H1 (cell line): ENCODE data around the gene DEK. TPM values are rescaled to one million over a fixed set of nuclear protein-coding genes. Genes with fewer than 3 reads are reported as not detected.

Source experiments
- CTCF ChIA-PET: fragments of 300-600 bp; sonication (Branson Sonifier 250); formaldehyde crosslinking; loops from one replicate; lab custom pipeline; 2021; ENCODE audit not compliant: partially characterized antibody; lab: Charles Lee
- POLR2A ChIA-PET: fragments of 300-600 bp; sonication (Branson Sonifier 250); formaldehyde crosslinking; loops from one replicate; lab custom pipeline; 2021; ENCODE audit warnings: inconsistent platforms; ENCODE audit not compliant: partially characterized antibody; lab: Charles Lee
- DNase-seq, 2 experiments: peaks; one replicate each; pipeline versions ENCODE4 v3.0.0 to v3.0.0-alpha.2; 2010 to 2022; ENCODE audit warnings: low spot score in 2 of 2, low read depth in 1 of 2, mixed read lengths in 1 of 2
- FAIRE-seq: peaks from 2 replicates; lab custom pipeline; 2011; peaks lifted over from hg19 to GRCh38; lab: Jason Lieb, UNC
- H2AFZ ChIP-seq: 2 replicates; pipeline ENCODE4 v1.8.1; 2012; ENCODE audit warnings: low read length, inconsistent platforms
- H2AK5ac ChIP-seq: 2 replicates; pipeline ENCODE4 v1.6.1; 2013; ENCODE audit warnings: low read depth, low read length
- H2BK120ac ChIP-seq: replicated peaks from 2 replicates; pipeline ENCODE3; 2013; ENCODE audit warnings: low read depth, low read length, inconsistent platforms
- H2BK12ac ChIP-seq: 2 replicates; pipeline ENCODE4 v1.6.1; 2013; ENCODE audit warnings: low read depth, low read length
- H2BK15ac ChIP-seq: 2 replicates; pipeline ENCODE4 v1.6.1; 2013; ENCODE audit warnings: low read length
- H2BK20ac ChIP-seq: 2 replicates; pipeline ENCODE4 v1.6.1; 2013; ENCODE audit warnings: low read length
- H2BK5ac ChIP-seq: 2 replicates; pipeline ENCODE4 v1.6.1; 2013; ENCODE audit warnings: low read depth, low read length
- H3K14ac ChIP-seq: 2 replicates; pipeline ENCODE4 v1.6.1; 2013; ENCODE audit warnings: inconsistent platforms; ENCODE audit not compliant: insufficient read length
- H3K18ac ChIP-seq: 2 replicates; pipeline ENCODE4 v1.6.1; 2013; ENCODE audit warnings: low read length; ENCODE audit errors: extremely low read depth
- H3K23ac ChIP-seq: 2 replicates; pipeline ENCODE4 v1.6.1; 2013; ENCODE audit warnings: inconsistent platforms; ENCODE audit not compliant: insufficient read length
- H3K23me2 ChIP-seq: 2 replicates; pipeline ENCODE4 v1.6.1; 2013; ENCODE audit warnings: low read depth, low read length
- H3K27ac ChIP-seq: 2 replicates; pipeline ENCODE4 v1.6.1; 2011; ENCODE audit warnings: low read depth, low read length, inconsistent platforms
- H3K27me3 ChIP-seq, 4 experiments: replicated peaks in 1 of 4; 1 replicate in 1 of 4; 2 replicates in 3 of 4; pipeline versions ENCODE4 v1.6.1 to v1.8.1; 2011 to 2013; ENCODE audit warnings: low read length in 3 of 4, mild to moderate bottlenecking in 3 of 4, inconsistent platforms in 2 of 4, mixed read lengths in 2 of 4, moderate library complexity in 1 of 4; ENCODE audit not compliant: control insufficient read depth in 3 of 4, insufficient read depth in 3 of 4; ENCODE audit errors: extremely low read depth in 1 of 4
- H3K36me3 ChIP-seq, 4 experiments: 2 replicates each; pipeline versions ENCODE4 v1.6.1 to v1.8.1; 2011 to 2013; ENCODE audit warnings: mild to moderate bottlenecking in 4 of 4, low read length in 3 of 4, moderate library complexity in 2 of 4, control low read depth in 1 of 4, inconsistent platforms in 1 of 4; ENCODE audit not compliant: insufficient read depth in 4 of 4, control insufficient read depth in 2 of 4
- H3K4ac ChIP-seq: replicated peaks from 2 replicates; pipeline ENCODE3; 2013; ENCODE audit warnings: low read length, low read depth, mixed read lengths, inconsistent platforms; ENCODE audit not compliant: insufficient read length
- H3K4me1 ChIP-seq, 4 experiments: replicated peaks in 1 of 4; 1 replicate in 1 of 4; 2 replicates in 3 of 4; pipeline versions ENCODE4 v1.6.1 to v1.8.1; 2011 to 2013; ENCODE audit warnings: low read length in 3 of 4, inconsistent platforms in 2 of 4, mixed read lengths in 1 of 4; ENCODE audit not compliant: insufficient read depth in 4 of 4, control insufficient read depth in 3 of 4
- H3K4me2 ChIP-seq, 2 experiments: 2 replicates each; pipeline versions ENCODE4 v1.6.1 to v1.8.1; 2011 to 2013; ENCODE audit warnings: low read depth in 2 of 2, low read length in 2 of 2, control low read depth in 1 of 2, inconsistent platforms in 1 of 2, mild to moderate bottlenecking in 1 of 2; ENCODE audit not compliant: insufficient read depth in 1 of 2
- H3K4me3 ChIP-seq, 4 experiments: fragments of 200-600, 300-600 bp in 1 of 4; sonication (generic), shearing (Covaris generic), sonication (Bioruptor Twin) in 1 of 4; 2 replicates each; pipeline versions ENCODE4 v1.5.1 to v1.8.1; 2011 to 2016; ENCODE audit warnings: low read length in 4 of 4, low read depth in 3 of 4, control low read depth in 2 of 4, inconsistent platforms in 2 of 4, mild to moderate bottlenecking in 2 of 4, mixed read lengths in 1 of 4, moderate library complexity in 1 of 4; ENCODE audit not compliant: insufficient read depth in 2 of 4; ENCODE audit errors: extremely low read depth in 1 of 4
- H3K56ac ChIP-seq: replicated peaks from 2 replicates; pipeline ENCODE3; 2013; ENCODE audit warnings: low read depth, mild to moderate bottlenecking, mixed read lengths, low read length, inconsistent platforms; ENCODE audit not compliant: insufficient read length
- H3K79me1 ChIP-seq: 2 replicates; pipeline ENCODE4 v1.6.1; 2013; ENCODE audit warnings: low read depth, low read length, control low read depth
- H3K79me2 ChIP-seq, 2 experiments: 2 replicates each; pipeline versions ENCODE4 v1.6.1 to v1.8.1; 2012 to 2013; ENCODE audit warnings: low read length in 2 of 2, mild to moderate bottlenecking in 2 of 2, inconsistent platforms in 1 of 2; ENCODE audit not compliant: insufficient read depth in 2 of 2, control insufficient read depth in 1 of 2
- H3K9ac ChIP-seq, 4 experiments: replicated peaks in 1 of 4; 1 replicate in 1 of 4; 2 replicates in 3 of 4; pipeline versions ENCODE4 v1.6.1 to v1.8.1; 2011 to 2013; ENCODE audit warnings: low read depth in 3 of 4, low read length in 3 of 4, control low read depth in 2 of 4, mild to moderate bottlenecking in 2 of 4, moderate library complexity in 2 of 4, inconsistent platforms in 1 of 4; ENCODE audit errors: extremely low read depth in 1 of 4
- H3K9me3 ChIP-seq, 2 experiments: 2 replicates each; pipeline versions ENCODE4 v1.6.1 to v1.8.1; 2012 to 2013; ENCODE audit warnings: mild to moderate bottlenecking in 2 of 2, moderate library complexity in 2 of 2, control low read depth in 1 of 2, inconsistent platforms in 1 of 2, low read depth in 1 of 2, low read length in 1 of 2, mixed read lengths in 1 of 2; ENCODE audit not compliant: insufficient read depth in 2 of 2
- H4K20me1 ChIP-seq, 2 experiments: replicated peaks in 1 of 2; 2 replicates each; pipeline versions ENCODE3 to v1.8.1; 2011 to 2013; ENCODE audit warnings: inconsistent platforms in 2 of 2, low read length in 2 of 2, mild to moderate bottlenecking in 1 of 2; ENCODE audit not compliant: insufficient read depth in 2 of 2, control insufficient read depth in 1 of 2
- H4K5ac ChIP-seq: 2 replicates; pipeline ENCODE4 v1.6.1; 2013; ENCODE audit warnings: low read length, low read depth, mixed read lengths, inconsistent platforms; ENCODE audit not compliant: insufficient read length
- H4K8ac ChIP-seq: 2 replicates; pipeline ENCODE4 v1.8.0; 2013; ENCODE audit warnings: mild to moderate bottlenecking, moderate library complexity, low read length, inconsistent platforms; ENCODE audit not compliant: insufficient read depth; ENCODE audit errors: extremely low read depth
- H4K91ac ChIP-seq: replicated peaks from 2 replicates; pipeline ENCODE3; 2013; ENCODE audit warnings: low read length, mixed read lengths, inconsistent platforms; ENCODE audit not compliant: insufficient read length
- ASH2L ChIP-seq: fragments of 200-600, 300-600 bp; sonication (generic); IDR thresholded peaks from one replicate; pipeline ENCODE4 v1.7.1; 2017; ENCODE audit warnings: low read length
- ATF2 ChIP-seq: IDR thresholded peaks from 2 replicates; pipeline ENCODE4 v1.6.1; 2012; ENCODE audit warnings: low read length, inconsistent platforms
- CBX8 ChIP-seq: fragments of 300-800, 300-1000 bp; sonication (generic); IDR thresholded peaks from 2 replicates; pipeline ENCODE4 v1.7.1; 2016; ENCODE audit warnings: low read depth, low read length, borderline replicate concordance
- CHD1 ChIP-seq: IDR thresholded peaks from 2 replicates; pipeline ENCODE4 v1.6.1; 2012; ENCODE audit warnings: low read depth, low read length, improper control_type of control experiment
- CREB1 ChIP-seq: IDR thresholded peaks from 2 replicates; pipeline ENCODE4 v1.6.1; 2012; ENCODE audit warnings: inconsistent platforms
- CTBP2 ChIP-seq: IDR thresholded peaks from 2 replicates; pipeline ENCODE4 v1.7.0; 2011; ENCODE audit warnings: borderline replicate concordance, mild to moderate bottlenecking, moderate library complexity, mixed read lengths, low read length; ENCODE audit not compliant: insufficient read depth, insufficient read length
- EGR1 ChIP-seq: IDR thresholded peaks from 2 replicates; pipeline ENCODE4 v1.6.1; 2011; ENCODE audit warnings: low read depth, low read length, borderline replicate concordance
- JUND ChIP-seq: IDR thresholded peaks from 2 replicates; pipeline ENCODE4 v1.6.1; 2011; ENCODE audit warnings: mild to moderate bottlenecking, improper control_type of control experiment, low read length
- KDM5A ChIP-seq: fragments of 200-600 bp; IDR thresholded peaks from 2 replicates; pipeline ENCODE4 v1.7.1; 2012; ENCODE audit warnings: mild to moderate bottlenecking, low read length, inconsistent platforms, mixed read lengths
- RFX5 ChIP-seq: IDR thresholded peaks from 2 replicates; pipeline ENCODE4 v1.6.1; 2011; ENCODE audit warnings: low read depth, low read length, improper control_type of control experiment, borderline replicate concordance
- SIN3A ChIP-seq, 2 experiments: IDR thresholded peaks in 1 of 2; conservative IDR thresholded peaks in 1 of 2; 2 replicates each; pipeline ENCODE4 v1.6.1; 2011 to 2012; ENCODE audit warnings: low read length in 2 of 2, improper control_type of control experiment in 1 of 2, low read depth in 1 of 2, mild to moderate bottlenecking in 1 of 2
- TEAD4 ChIP-seq: IDR thresholded peaks from 2 replicates; pipeline ENCODE4 v1.6.1; 2012; ENCODE audit warnings: low read depth, low read length, inconsistent platforms, mixed read lengths
- YY1 ChIP-seq: IDR thresholded peaks from 2 replicates; pipeline ENCODE4 v1.6.1; 2011; ENCODE audit warnings: low read depth, mild to moderate bottlenecking, low read length
- WGBS, 2 experiments: shearing (Covaris generic) in 1 of 2; methylation state at CpG; one replicate each; pipeline versions ENCODE4 v1.1.6 to v1.1.7; 2013 to 2015; ENCODE audit warnings: low lambda C conversion rate in 2 of 2, mixed read lengths in 2 of 2, inconsistent platforms in 1 of 2, low coverage in 1 of 2, missing lambda C conversion rate in 1 of 2; ENCODE audit not compliant: insufficient replicate concordance in 2 of 2, insufficient coverage in 1 of 2, insufficient read length in 1 of 2; ENCODE audit errors: extremely low coverage in 1 of 2, missing lambda C conversion rate in 1 of 2; 5-methylcytosine and 5-hydroxymethylcytosine counted together
- polyA plus RNA-seq, 7 experiments: library from polyadenylated mRNA; depleted of rRNA in 3 of 7; stranded (reverse) in 5 of 7; unstranded in 2 of 7; fragments of >200 nt in 5 of 7; fragments of 200-250 nt in 2 of 7; gene quantifications; 1 replicate in 5 of 7; 2 replicates in 1 of 7; 4 replicates in 1 of 7; pipeline versions ENCODE4 v1.2.1 to v1.2.3, GENCODE V29; 2011 to 2013; ENCODE audit warnings: missing spikeins in 2 of 7, mixed read lengths in 2 of 7
- total RNA-seq: library from RNA; stranded (reverse); fragmentation: NEBNext Ultra II Directional; extraction: Animal tissue kit (Norgen Biotek cat#: 25700); gene quantifications from 2 replicates; pipeline ENCODE4 v1.2.1, GENCODE V29; 2021

Gene DEK
- total and polyA plus RNA-seq, 2 of the 8 experiments (the other 6 are each of a cell fraction or from before 2014, with no cell fraction given): 40.0 to 228 TPM

GRCh38 chr6:18221288-18221615, 43.1 kb downstream of the DEK start:
- Histone ChIP-seq H2AFZ (no peak overlapping the region), H2BK120ac (no peak overlapping the region), H4K5ac (no peak overlapping the region), H3K27ac (no peak overlapping the region), H3K4me1 (no peaks in the 10 kb centered on the region), H3K18ac (no peak overlapping the region), H4K91ac (no peak overlapping the region), H2BK20ac (no peak overlapping the region), H3K9ac (no peak overlapping the region), H2BK5ac (no peak overlapping the region), H3K23ac (no peak overlapping the region), H3K4me2 (no peak overlapping the region), H2BK15ac (no peak overlapping the region), H3K14ac (no peak overlapping the region), H3K23me2 (no peaks in the 10 kb centered on the region; the same call in 1 of the 2 replicates), H3K27me3 (no peaks in the 10 kb centered on the region), H4K8ac (no peak overlapping the region), H2AK5ac (no peak overlapping the region), H2BK12ac (no peak overlapping the region), H3K79me2 (no peaks in the 10 kb centered on the region), H3K56ac (no peak overlapping the region), H3K36me3 (peaks cover 0 to 46% (median 19%) of the 10 kb centered on the region in 4 experiments; a peak in 5 of 8 replicates), H3K9me3 (no peaks in the 10 kb centered on the region), H3K79me1 (no peaks in the 10 kb centered on the region), H4K20me1 (peaks cover 0 to 1% of the 10 kb centered on the region in 2 experiments), H3K4ac (no peak overlapping the region), H3K4me3 (no peak overlapping the region)
- CTCF ChIA-PET: no interaction called here
- no peak for FAIRE-seq
- POLR2A ChIA-PET: interaction anchor here (1.1 to 1.7 kb wide), 5 partner anchors 10 to 79 kb away, joined by 3 to 4 read pairs (median 3); partner anchors contain the start of gene DEK
- WGBS, 2 experiments: 95% methylated on average over 4 of the region's 4 CpGs; no CpG with 5 or more reads in 1 of the 2 experiments
- no peak for DNase-seq
- TF ChIP-seq RFX5: no peak
- TF ChIP-seq EGR1: no peak
- TF ChIP-seq TEAD4: no peak
- TF ChIP-seq KDM5A: no peak
- TF ChIP-seq JUND: no peak
- TF ChIP-seq SIN3A (conservative IDR thresholded peaks at IDR 0.05 in 1 of 2, IDR thresholded peaks at IDR 0.05 in 1 of 2; ENCODE audit: low read depth in 1 of 2, low read length in 2 of 2): no peak
- no peak for TF ChIP-seq CBX8
- no peak for TF ChIP-seq ASH2L
- no peak for TF ChIP-seq YY1
- no peak for TF ChIP-seq CREB1
- TF ChIP-seq ATF2: no peak
- no peak for TF ChIP-seq CHD1
- no peak for TF ChIP-seq CTBP2
